ENCODE data around the gene IFFO2. TPM values are rescaled to one million over a fixed set of nuclear protein-coding genes. Genes with fewer than 3 reads are reported as not detected.

The IFFO2 gene
- total and polyA plus RNA-seq, 7 donors: 1.2 to 35.0 (median 8.6) TPM

GRCh38 chr1:18874600-18874999 is 81.9 kb downstream of the IFFO2 start:
- H3K4me3 ChIP-seq: no peak overlapping the region
- H3K9me3 ChIP-seq: no peaks in the 10 kb centered on the region
- WGBS, 2 donors: 38 to 82% methylated on average over 8 of the region's 8 CpGs
- no peaks in the 10 kb centered on the region for H3K36me3 ChIP-seq
- TF ChIP-seq POLR2A (IDR thresholded peaks at IDR 0.05): no peak
- TF ChIP-seq CTCF (IDR thresholded peaks at IDR 0.05): no peak
- no peak for TF ChIP-seq EP300 (IDR thresholded peaks at IDR 0.05)
- no peak for TF ChIP-seq POLR2AphosphoS5 (IDR thresholded peaks at IDR 0.05)
- intact Hi-C loops (cut with DNase I): loop anchor here (2.0 kb wide), 1 partner anchor 278 kb away; no protein-coding TSS in a partner anchor
- peaks cover 0 to 15% (median 0%) of the 10 kb centered on the region in 4 donors for H3K4me1 ChIP-seq
- no peak for DNase-seq
- no peak overlapping the region for H3K27ac ChIP-seq
- no peaks in the 10 kb centered on the region for H3K27me3 ChIP-seq

DNA sequence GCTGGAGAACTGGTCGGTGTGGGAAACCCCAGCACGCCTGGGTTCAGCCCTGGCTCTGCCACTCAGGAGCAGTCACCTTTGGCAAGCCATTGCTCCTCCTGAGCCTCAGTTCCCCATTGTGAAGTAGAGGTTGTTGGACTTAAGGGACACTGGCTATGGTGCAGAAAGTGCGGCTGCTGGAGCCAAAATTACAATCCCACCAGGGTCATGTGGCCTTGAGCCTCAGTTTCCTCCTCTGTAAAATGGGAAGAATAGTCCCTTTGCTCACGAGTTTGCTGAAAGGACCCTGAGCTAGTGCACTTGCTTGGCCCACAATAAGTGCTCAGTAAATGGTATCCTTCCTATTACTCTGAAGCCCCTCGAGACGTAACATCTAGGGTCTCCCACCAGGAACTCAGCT is 82.4 kb downstream of the IFFO2 start:
- DNase-seq: no peak
- H3K27me3 ChIP-seq: no peaks in the 10 kb centered on the region
- TF ChIP-seq EP300 (IDR thresholded peaks at IDR 0.05) (no peak), POLR2A (IDR thresholded peaks at IDR 0.05) (no peak), POLR2AphosphoS5 (IDR thresholded peaks at IDR 0.05) (no peak), CTCF (IDR thresholded peaks at IDR 0.05) (no peak)
- no peak overlapping the region for H3K27ac ChIP-seq
- peaks cover 0 to 15% (median 0%) of the 10 kb centered on the region in 4 donors for H3K4me1 ChIP-seq
- intact Hi-C loops (cut with DNase I): loop anchor here (2.0 kb wide), 1 partner anchor 277 kb away; no protein-coding TSS in a partner anchor
- no peak overlapping the region for H3K4me3 ChIP-seq
- 92% methylated on average over 6 of the region's 6 CpGs for WGBS, 2 donors
- no peaks in the 10 kb centered on the region for H3K9me3 ChIP-seq
- H3K36me3 ChIP-seq: no peaks in the 10 kb centered on the region

GRCh38 chr1:18872071-18872611 is 84.3 kb downstream of the IFFO2 start:
- WGBS, 2 donors: 91% methylated on average over 8 of the region's 8 CpGs

DNA sequence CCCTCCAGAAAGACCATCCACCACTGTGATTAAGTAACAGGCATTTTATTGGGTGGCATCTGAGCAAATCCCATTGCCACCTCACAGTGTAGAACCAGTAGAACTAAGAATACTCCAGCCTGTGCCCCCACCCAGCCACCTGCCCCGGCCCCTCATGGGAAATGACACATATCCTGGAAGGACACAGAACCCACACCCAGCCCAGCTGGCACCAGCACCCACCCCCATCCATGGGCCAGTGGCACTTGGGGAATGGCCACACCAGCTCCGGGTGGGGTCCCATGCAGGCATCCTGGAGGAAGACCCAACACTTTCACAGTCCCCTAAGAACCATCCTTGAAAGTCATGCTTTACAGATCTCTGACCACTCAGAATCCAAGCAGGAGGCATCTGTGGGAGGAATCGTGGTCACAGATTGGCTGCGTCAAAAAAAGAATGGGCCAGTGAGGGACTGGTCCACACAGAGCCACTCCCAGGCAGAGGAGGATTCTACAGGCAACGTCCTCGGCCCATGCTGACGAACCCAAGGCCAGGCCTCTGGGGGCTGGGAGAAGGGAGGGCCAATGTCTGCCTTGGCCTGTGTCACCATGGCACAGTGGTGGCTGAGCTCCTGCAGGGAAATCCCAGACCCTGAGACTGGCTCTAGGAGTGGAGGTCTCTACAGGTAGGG is 84.9 kb downstream of the IFFO2 start:
- DNase-seq: no peak
- 93 to 94% methylated on average over 7 of the region's 7 CpGs for WGBS, 2 donors
- Histone ChIP-seq H3K36me3 (no peaks in the 10 kb centered on the region), H3K9me3 (no peaks in the 10 kb centered on the region), H3K4me1 (peaks cover 0 to 15% (median 0%) of the 10 kb centered on the region in 4 donors), H3K27ac (no peak overlapping the region), H3K4me3 (no peak overlapping the region), H3K27me3 (no peaks in the 10 kb centered on the region)
- intact Hi-C loops (cut with DNase I): no loop called here
- no peak for TF ChIP-seq POLR2AphosphoS5 (IDR thresholded peaks at IDR 0.05)
- TF ChIP-seq POLR2A (IDR thresholded peaks at IDR 0.05): no peak
- TF ChIP-seq CTCF (IDR thresholded peaks at IDR 0.05): no peak

More at GRCh38 chr1:18872071-18872611, 84.3 kb downstream of the IFFO2 start:
- peaks cover 0 to 15% (median 0%) of the 10 kb centered on the region in 4 donors for H3K4me1 ChIP-seq
- H3K27me3 ChIP-seq: no peaks in the 10 kb centered on the region
- H3K4me3 ChIP-seq: no peak overlapping the region
- H3K27ac ChIP-seq: no peak overlapping the region
- TF ChIP-seq POLR2AphosphoS5 (IDR thresholded peaks at IDR 0.05) (no peak), CTCF (IDR thresholded peaks at IDR 0.05) (no peak), POLR2A (IDR thresholded peaks at IDR 0.05) (no peak), EP300 (IDR thresholded peaks at IDR 0.05) (no peak)
- no peak for DNase-seq
- H3K9me3 ChIP-seq: no peaks in the 10 kb centered on the region
- intact Hi-C loops (cut with DNase I): no loop called here
- H3K36me3 ChIP-seq: no peaks in the 10 kb centered on the region
